GM19193 (cell line): Measurements from ENCODE around the gene PCDH17.

Source experiments
- POLR2A ChIP-seq: IDR thresholded peaks from 4 replicates; pipeline ENCODE4 v1.6.1; 2011; ENCODE audit not compliant: insufficient read depth, insufficient read length; ENCODE audit errors: extremely low read depth

Gene PCDH17

DNA sequence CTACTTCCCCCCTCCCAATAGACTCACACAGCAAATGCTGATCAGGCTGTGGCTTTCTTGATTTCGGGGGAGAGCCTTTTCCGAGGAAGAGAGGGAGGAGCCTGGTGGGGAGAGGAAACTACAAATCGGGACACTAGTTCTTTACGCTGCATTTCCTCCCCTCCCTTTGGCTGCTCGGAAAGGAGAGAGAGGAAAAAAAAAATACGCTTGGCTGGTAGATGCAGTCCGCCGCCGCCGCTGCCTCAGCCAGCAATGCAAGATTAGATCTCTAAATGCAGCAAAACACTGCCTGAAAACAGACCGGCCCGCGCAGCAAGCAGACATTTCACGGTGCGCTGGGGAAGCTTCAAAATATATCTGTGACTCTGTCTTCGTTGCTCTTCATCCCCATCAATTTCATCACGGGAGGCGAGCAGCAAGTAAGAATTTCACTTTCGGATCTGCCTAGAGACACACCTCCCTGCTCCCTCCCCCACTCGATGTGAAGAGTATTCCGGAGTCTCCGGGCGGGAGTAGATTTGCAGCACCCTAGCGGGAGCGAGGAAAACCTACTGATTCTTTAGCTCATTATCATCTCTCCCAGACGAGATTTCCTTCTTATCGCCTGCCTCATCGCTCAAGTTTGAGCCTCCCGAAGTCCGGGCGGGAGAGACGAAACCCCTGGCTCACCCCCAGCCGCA is at the start of gene PCDH17:
PCDH17 (plus strand) TSS at position 149 of the 680 bp plus-strand sequence. CDS start 803 bp downstream, outside the sequence.
- no peak for TF ChIP-seq POLR2A

DNA sequence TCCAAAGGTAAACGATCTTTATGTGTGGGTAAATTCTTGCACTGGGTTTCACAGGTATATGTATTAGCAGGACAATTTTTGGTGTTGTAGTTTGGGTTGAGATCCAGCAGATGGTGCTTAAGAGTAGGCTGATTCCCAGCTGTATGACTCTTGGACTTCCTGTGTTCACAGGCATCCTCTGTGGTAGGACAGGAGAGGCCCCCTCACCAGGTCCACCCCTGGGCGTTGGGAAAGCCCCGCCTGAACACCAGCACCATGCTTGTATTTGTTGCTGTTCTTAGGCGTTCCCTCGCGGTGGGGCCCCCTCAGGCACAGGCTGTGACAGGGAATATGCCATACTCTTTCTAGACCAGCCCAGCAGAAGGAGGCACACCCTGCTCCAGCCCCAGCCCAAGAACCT is 49.5 kb upstream of the PCDH17 start:
- no peak for TF ChIP-seq POLR2A

- no peak for TF ChIP-seq POLR2A
These were observed 48.0 kb upstream of the PCDH17 start for GRCh38 chr13:57583529-57583928.

DNA sequence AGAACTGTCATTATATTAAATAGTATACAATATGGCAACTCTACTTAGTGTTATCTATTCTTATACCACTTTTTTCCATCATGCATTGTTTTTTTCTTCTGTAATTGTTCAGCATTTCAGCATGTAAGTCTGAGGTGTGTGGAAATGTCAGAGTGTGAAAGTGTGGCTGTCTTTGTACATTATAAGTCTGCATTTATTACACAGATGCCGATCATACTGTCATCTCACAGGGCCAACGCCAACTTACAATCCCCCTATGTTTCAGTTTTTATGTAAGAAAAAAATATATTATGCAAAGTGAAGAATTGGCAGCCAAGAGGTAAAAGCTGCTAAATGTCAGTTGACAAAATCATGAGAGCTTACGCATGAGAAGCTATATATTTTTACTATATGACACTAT is 42.9 kb upstream of the PCDH17 start:
- no peak for TF ChIP-seq POLR2A

DNA sequence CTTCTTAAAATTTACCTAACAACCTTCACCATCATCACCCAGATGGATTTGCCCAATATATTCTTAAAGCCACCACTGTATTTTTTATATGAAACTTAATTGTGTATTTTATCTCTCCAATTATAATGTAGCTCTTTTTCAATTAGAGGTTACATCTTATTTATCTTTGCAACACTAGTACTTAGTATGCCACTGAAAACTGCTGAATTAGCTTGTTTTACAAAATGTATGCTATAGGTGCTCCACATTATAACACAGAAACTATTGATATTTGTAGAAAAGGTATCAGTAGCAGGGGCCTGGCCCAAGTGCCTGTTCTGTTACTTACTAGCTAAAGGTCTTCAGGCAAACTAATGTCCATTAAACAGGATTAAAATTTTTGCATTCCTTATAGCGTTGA is 35.8 kb upstream of the PCDH17 start:
- no peak for TF ChIP-seq POLR2A

GRCh38 chr13:57601536-57601935 is 30.0 kb upstream of the PCDH17 start:
- TF ChIP-seq POLR2A: no peak

DNA sequence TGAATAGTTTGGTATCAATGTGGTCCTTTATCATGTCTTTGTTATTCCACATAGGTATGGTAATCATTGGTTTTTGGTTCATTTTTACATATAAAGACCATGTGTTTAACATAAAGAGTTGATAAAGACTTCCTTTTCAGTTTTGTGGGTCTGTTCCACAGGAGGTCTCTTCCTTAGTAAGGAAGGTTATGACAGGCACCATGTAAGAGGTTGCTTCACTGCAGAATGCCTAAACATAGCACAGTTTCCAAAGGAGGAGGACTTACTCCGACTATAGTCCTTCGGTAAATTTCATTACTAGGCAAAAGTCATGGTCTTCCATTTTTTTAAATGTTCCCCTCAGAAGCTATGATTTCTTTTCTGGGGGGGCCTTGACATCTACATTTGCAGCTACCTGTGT is 27.1 kb upstream of the PCDH17 start:
- no peak for TF ChIP-seq POLR2A

DNA sequence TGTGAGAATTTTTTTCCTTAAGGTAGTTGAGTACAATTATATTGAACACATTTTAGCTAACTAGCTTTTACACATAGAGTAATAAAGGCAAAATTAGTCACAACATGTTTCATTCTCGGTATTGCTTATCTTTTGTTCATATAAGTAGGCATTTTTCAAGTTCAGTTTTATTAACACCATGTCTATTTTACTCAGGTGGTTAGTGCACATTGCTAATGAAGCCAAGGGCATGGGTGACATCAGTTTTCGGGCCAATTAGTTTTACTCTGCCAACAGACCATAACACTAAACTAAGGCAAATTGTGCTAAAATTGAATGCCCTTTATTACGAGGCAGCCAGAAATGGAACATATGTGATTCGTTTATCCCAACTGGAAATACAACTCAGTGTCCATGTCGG is 19.6 kb upstream of the PCDH17 start:
- TF ChIP-seq POLR2A: no peak

DNA sequence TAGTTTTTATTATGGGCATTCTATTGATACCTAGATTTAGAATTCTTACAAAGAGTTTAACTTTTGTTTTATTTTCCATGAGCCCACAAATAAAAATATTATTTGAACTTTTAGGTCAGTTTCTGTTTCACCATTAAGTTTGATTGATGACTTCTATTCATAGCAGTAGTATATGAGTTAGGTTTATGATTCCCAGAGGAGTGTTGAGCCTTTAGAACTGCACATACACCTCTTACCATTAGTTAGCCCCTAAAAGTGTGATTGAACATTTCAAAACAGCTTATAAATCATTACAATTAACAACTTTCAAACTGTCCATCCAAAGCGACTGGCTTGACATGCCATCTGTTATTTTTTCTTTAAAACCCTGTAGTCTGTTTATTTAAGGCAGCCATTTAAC is 19.0 kb upstream of the PCDH17 start:
- no peak for TF ChIP-seq POLR2A

GRCh38 chr13:57624565-57625435 is 6.7 kb upstream of the PCDH17 start:
- TF ChIP-seq POLR2A: no peak

DNA sequence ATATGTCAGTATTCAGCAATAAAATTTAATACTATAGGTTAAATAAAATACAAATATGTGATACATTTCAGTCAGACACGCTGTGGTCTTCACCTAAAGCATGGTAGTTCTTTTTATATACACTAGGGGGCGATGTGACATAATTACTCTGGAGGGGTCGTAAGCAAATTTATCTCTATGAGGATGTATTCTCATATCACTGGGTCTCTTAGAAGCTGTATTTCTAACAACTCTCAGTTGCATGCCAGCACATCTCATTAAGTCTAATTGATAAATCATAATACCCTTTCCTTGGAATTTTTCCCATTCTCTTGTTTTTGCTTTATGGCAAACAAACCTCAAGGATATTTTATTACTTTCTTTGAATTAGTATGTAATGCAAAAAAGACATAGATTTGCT is 3.9 kb upstream of the PCDH17 start:
- no peak for TF ChIP-seq POLR2A

DNA sequence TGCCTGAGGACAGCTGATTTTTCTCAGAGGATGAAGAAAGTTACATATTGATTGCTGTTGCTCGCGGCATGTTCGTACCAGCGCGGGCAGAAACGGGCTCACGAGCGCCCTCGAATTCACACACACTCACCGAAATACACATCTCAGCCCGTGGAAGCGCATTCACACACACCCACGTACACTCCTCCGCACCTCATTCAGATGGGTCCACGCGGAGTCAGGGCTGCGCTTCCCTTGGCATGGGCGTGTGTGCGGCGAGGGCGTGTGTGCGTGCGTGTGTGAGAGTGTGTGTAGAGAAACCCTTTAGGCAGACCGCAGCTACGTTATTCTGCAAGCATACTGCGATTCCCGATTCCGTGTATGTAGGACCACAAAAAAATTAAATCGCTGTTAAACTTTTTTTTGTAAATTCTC is 2.1 kb upstream of the PCDH17 start:
- no peak for TF ChIP-seq POLR2A

- no peak for TF ChIP-seq POLR2A
These were observed 1.7 kb upstream of the PCDH17 start for GRCh38 chr13:57629821-57630235.

GRCh38 chr13:57630661-57631595 is 616 bp upstream of the PCDH17 start:
- no peak for TF ChIP-seq POLR2A
